GM18868 (cell line): Measurements from ENCODE around the gene PLA1A.
"Not testable (repeated sequence)": the region's sequence is repeated elsewhere in the genome, so short reads cannot be mapped to it uniquely, and the experiment has no call there.

Source experiments
- ATAC-seq: cut with Tn5 transposase; IDR thresholded peaks from one replicate; pipeline ENCODE4 v1.9.1; 2021; ENCODE audit warnings: mild to moderate bottlenecking, moderate library complexity; ENCODE audit not compliant: unreplicated experiment

PLA1A gene

DNA sequence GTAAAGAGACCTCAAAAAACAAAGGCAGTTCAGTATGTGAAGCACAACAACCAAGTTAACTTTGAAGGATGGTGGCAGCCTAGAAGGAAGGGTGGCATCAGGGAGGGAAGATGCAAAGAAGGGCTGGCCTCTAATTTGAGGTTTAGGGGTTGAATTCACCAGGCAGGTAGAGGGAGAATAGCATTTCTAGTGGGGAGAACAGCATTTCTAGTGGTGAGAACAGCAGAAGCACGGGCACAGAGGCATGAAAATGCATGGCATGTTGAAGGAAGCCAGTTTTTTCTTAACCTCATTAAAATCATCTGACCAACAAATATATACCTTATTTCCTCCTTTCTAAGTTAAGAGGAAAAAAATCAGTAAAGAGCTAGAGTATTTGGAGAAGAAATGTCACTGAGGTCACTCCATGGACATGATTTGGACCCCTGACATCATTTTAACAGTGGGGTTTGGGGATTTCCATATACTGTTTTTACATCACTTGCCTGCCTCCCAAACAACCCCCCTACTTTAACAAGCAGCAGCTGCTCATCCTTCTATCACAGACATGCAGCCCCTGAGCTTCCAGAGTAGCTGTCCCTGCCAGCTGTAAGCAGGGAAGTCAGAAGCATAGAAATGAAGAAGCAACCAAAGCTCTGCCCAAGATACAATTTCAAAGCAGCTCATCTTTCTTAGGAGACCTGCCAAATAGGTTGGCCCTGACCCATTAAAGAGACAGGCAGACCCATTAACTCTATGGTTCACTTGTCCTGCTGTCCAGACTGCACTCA, 65.1 kb downstream of the PLA1A start:
- ATAC-seq = no peak

DNA sequence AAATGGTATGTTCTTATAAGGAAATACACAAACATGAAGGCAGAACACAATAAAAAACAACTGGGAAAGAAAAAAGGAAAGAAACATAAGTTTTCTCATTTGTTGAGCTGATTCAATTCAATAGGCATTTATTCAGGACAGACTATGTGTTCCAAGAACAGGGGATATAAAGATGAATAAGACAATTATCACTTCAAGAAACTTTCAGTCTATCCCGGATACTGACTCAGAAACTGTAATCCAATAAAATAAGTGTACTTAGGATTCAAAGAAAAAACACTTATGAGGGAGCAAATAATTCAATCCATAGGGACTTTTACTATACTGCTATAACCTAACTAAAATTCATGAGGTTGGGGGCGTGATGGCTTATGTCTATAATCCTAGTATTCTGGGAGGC, 66.2 kb downstream of the PLA1A start:
- ATAC-seq = no peak

DNA sequence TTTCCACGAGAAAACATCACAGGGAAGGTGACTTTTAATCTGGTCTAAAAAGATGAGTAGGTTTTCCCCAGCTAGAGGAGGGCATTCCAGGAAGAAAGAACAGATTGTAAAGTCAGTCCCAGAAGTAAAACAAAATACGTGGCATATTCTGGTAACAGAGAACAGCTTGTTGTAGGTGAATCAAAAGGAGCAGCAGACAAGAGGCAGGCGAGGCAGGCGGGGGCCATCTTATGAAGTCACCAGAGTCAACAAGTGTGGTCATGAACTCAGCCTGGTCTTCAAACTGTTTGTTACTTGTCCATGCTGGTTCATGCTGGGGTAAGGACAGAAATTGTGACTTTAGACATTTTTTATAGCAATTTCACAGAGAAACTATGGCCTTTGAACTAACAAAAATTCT, 66.7 kb downstream of the PLA1A start:
- ATAC-seq = no peak

DNA sequence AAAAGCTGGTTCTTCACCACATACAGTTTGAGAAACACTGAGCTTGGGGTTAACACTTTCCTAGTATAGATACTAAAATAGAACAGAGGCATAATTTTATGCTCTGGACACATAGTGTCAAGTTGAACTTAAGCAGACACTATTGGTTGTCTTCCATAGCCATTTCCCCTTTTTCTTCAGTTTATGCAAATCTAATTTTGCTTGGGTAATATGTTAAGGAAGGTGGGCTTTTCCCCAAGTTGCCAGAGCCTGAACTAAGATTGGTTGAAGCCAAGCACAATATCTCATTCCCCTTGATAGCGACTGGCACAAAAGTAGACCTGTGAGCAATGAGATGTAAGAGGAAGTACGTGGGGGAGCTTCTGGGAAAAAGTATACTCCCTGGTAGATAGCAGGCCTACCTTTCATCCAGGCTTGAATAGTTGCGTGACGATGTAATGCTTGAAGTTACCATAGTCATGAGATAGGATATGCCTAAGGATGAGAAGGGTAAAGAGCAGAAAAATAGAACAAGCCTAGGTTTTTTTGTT, 67.2 kb downstream of the PLA1A start:
- no peak for ATAC-seq

DNA sequence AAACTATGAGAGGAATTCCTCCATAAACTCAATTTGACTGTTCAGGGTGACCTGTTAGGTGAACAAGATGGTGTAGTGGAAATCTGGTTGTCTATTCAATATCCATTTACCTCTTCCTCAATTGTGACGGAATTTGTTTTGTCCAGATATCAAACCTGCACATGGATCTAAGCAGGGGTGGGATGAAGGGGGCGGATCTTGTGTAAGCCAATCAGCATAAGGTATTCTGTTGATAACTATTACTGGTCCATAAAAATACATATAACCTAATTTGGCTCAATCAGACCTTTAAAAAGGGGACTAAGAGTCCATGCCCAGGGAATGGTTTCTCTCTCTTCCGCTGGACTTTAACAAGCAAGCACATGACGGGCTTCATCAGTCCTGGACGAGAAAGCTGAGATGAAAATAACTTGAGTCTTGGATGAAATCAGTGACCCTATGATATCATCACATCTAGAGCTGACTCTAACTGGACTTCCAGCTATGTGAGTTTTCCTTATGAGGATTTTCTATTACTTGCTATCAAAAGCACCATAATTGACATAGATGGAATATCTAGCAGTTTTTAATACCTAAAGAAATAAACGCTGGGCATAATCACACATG, 68.4 kb downstream of the PLA1A start:
- ATAC-seq = no peak

DNA sequence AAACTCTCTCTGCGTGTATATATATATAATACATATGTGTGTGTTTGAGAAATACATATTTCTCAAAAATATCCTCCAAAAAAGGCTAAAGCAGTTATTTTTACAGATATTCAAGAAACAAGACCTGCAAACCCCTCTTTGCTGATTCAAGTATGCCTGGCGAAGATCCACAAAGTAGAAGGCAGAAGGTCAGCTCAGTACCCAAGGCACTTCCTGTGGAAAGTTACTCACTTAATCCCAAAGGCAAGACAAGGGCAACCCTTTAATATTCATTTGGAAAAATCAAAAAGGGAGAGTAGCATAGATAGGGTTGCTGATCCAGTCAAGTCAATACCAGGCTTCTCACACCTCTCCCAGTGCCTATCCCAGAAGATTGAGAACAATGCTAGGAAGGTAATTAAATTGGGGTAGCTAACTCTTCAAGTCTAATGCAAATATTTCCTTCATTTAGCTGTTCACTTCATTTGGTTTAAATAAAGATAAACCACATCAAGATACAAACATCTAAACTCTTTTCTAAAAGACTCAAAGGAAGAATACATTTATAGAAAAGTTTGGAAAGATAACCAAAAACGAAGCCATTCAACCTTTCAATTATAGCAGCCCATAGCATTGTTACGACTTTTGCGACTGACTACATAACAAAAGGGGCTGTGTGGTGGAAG, 72.4 kb downstream of the PLA1A start:
- ATAC-seq = no peak

DNA sequence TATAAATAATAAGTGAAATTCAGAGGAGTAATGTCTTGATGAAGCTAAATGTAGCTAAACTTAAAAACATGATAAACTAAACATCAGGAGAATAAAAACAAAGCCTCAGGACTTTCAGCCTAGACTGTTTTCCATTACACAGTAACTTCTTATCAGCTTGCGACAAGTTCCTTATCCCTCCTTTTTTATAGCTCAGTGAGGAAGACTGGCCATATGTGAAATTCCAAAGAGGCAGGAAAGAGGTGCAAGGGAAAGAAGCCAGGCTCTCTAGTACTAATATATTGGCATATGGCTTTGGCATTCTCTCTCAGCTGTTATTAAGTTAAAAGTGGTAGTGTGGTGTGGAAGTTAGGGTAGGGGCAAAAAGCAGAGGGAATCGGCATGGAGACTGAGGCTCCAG, 75.1 kb downstream of the PLA1A start:
- ATAC-seq = no peak

DNA sequence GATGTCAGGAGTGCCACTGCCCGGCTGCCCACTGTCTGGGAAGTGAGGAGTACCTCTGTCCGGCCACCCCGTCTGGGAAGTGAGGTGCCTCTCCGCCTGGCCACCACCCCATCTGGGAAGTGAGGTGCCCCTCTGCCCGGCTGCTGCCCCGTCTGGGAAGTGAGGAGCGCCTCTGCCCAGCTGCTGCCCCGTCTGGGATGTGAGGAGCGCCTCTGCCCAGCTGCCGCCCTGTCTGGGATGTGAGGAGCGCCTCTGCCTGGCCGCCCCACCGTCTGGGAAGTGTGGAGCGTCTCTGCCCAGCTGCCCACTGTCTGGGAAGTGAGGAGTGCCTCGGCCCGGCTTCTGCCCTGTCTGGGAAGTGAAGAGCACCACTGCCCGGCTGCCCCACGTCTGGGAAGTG, 76.2 kb downstream of the PLA1A start:
- ATAC-seq = no peak

DNA sequence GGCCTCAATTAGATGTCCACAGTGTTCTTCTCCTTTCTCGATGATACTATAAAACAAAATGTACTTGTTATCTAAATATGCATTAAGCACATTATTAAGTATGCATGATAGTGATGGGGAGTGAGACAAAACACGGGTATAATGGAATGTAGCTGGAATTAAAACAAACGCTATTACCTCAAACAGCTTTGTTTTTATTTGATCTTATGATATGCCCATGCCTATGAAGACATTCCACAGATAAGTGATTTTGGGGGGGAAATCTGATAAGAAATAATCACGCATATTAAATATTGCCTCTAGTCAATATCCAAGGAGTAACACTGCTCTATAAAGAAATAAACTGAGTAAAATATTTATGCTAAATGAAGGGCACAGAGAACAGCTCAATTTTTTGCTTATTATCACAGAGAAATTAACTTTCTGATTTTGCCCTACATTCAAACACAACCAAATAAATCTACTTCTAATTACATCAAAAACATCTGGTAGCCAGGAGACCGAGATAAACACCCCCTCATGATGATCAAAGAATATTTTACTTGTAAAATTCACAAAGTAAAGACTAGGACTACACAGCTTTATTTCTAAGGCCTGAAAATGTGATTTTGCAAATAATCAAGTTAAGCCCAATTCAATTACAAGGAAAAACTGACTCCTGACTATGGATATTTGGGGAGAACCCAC, 77.6 kb downstream of the PLA1A start:
- ATAC-seq = no peak

DNA sequence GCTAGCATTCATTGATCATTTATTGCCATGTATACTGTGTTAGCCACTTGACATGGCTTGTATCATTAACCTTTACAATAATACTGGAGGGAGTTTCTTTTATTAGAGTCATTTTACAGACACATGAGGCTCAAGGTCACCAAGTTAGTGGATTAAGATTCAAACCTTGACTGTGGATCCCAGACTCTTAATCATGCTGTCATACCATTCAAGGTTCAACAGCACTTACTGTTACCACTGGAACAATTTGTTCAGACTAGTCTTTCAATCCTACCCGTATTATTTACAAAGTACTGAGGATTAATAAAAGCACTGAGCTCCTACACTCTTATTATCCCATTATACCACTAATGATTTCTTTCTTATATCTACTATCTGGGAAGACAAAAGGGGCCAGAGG, 78.3 kb downstream of the PLA1A start:
- no peak for ATAC-seq

DNA sequence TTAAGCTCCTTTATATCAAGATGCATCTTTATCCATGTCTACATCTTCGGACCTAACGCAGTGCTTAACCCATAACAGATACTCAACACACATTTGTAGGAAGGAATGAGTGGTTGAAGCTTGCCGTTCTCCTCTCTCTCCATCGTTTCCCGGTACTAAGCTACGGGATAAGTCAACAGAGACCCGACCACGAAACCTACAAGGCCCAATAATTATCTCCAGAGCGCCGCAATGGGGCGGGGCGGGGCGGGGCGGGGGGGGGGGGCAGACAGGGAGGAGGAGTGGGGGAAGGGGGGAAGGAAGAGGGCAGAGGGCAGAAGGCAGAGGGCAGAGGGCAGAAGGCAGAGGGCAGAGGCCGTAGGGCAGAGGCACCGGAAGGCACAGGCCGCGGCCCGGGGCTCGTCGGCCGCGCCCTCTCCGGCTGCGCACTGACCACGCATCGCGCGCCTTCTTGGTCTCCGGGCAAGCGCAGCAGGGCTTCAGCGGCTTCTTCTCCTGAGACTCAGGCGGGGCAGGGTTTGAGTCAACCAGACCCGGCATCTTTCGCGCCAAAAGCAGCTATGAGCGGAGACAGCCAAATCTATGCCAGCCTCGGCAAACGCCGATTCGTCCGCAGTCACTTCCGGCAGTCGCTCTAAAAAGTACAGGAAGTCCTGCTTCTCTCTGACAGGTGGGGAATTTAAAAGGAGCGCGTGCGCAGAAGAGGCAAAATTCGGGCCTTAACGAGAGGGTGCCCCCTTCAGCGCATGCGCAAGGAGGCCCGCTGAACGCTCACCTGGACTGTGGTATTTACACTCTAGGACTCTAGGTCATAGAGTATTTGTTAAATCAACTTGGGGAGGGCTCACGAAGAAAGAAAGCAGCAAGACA, 79.3 kb downstream of the PLA1A start, which contains the start of gene COX17:
Gene COX17, minus strand, starts transcription at position 636 of the 870 bp plus-strand sequence. Its CDS starts 96 bp downstream, at position 540.
- ATAC-seq = peak; percentile 85

DNA sequence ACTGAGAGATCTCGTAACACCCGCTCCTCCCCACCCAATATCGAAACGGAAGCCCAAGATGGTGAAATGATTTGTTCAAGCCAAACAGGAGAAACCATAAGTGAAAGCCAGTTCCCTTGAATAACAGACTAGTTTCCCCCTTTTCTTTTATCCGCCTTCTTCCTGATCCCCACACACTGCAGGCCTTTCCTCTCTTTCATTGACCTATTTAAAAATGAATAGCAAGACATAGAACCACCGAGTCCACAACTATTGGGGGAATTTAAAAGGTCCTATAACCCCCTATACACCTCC, 79.9 kb downstream of the PLA1A start:
- ATAC-seq = no peak

DNA sequence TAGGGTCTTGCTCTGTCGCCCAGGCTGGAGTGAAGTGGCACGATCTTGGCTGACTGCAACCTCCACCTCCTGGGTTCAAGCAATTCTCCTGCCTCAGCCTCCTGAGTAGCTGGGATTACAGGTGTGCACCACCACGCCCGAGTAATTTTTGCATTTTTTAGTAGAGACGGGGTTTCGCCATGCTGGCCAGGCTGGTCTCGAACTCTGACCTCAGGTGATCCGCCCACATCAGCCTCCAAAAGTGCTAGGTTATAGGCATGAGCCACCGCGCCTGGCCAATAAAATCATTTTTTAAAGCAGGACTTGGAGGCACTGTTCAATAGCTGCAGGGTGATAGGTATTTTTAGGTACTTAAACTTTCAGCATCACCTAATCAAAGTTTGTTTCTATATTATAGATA, 80.5 kb downstream of the PLA1A start:
- not testable (repeated sequence) for ATAC-seq
